ENCODE measurements around the gene CA5A.
A peak's percentile ranks its signal among the peaks of the same experiment; 100 is the strongest.
"Not testable (repeated sequence)": the region's sequence is repeated elsewhere in the genome, so short reads cannot be mapped to it uniquely, and the experiment has no call there.

Gene CA5A

GRCh38 chr16:87896924-87897520 lies 39.3 kb downstream of the CA5A start:
- not testable (repeated sequence) for DNase-seq (ENCODE audit: low read depth in 2 of 3, low spot score in 2 of 3)

- DNase-seq (ENCODE audit: low read depth in 2 of 3, low spot score in 2 of 3) = not testable (repeated sequence)
Observed at GRCh38 chr16:87896176-87896890, 40.0 kb downstream of the CA5A start.

- peak; percentile 40 to 73 (median 61) for DNase-seq (ENCODE audit: low read depth in 2 of 3, low spot score in 2 of 3)
Observed at GRCh38 chr16:87895641-87896141, 40.6 kb downstream of the CA5A start.

DNA sequence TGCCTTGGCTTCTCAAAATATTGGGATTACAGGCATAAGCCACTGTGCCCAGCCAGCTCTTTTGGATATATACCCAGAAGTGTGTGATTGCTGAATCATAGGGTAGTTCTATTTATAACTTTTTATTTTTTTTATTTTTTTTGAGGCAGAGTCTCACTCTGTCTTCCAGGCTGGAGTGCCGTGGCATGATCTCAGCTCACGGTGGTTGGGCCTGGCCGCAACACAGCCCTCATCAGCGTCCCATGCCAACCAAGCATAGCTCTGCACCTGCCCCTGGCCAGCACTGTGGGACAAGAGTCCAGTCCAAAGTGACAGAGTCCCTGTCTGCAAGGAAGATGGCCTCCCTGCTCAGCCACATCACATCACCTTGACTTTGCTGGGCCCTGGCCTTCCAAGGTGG lies 42.3 kb downstream of the CA5A start:
- DNase-seq (ENCODE audit: low read depth in 2 of 3, low spot score in 2 of 3) = not testable (repeated sequence)

DNA sequence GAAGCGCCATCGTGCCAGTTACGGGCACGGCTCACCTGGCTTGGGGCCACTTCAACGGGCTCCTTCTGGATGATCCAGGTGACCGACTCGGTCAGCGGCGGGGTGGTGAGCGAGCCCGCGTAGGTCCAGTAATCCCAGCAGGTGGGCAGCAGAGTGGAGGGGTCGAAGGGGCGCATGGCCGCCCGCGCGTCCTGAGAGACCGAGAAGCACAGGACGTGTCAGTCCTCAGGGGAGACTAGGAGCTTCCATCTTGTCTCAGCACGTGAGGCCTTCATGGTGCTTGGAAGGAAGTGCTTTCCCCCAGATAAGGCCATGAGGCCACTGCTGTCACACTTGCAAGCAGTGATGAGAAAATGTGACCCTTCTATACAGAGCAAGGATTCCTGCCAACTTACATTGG lies 44.6 kb downstream of the CA5A start:
- DNase-seq (ENCODE audit: low read depth in 2 of 3, low spot score in 2 of 3) = no peak

- not testable (repeated sequence) for DNase-seq (ENCODE audit: low read depth in 2 of 3, low spot score in 2 of 3)
Observed at GRCh38 chr16:87889762-87890161, 46.6 kb downstream of the CA5A start.

DNA sequence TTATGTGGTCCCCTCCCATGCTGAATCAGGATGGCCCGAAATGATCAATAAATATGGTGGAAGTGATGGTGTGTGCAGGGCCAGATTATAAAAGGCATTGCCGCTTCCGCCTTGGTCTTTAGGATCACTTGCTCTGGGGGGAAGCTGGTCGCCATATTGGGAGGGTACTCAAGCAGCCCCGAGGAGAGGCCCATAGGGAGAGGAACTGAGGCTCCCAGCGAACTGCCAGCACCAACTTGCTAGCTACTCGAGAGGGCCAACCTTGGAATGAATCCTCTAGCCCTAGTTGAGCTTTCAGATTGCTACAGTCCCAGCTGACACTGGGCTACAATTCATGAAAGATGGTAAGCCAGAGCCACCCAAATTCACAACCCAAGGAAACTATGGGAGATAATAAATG lies 48.0 kb downstream of the CA5A start:
- not testable (repeated sequence) for DNase-seq (ENCODE audit: low read depth in 2 of 3, low spot score in 2 of 3)

- not testable (repeated sequence) for DNase-seq (ENCODE audit: low read depth in 2 of 3, low spot score in 2 of 3)
Observed at GRCh38 chr16:87887931-87888330, 48.4 kb downstream of the CA5A start.

DNA sequence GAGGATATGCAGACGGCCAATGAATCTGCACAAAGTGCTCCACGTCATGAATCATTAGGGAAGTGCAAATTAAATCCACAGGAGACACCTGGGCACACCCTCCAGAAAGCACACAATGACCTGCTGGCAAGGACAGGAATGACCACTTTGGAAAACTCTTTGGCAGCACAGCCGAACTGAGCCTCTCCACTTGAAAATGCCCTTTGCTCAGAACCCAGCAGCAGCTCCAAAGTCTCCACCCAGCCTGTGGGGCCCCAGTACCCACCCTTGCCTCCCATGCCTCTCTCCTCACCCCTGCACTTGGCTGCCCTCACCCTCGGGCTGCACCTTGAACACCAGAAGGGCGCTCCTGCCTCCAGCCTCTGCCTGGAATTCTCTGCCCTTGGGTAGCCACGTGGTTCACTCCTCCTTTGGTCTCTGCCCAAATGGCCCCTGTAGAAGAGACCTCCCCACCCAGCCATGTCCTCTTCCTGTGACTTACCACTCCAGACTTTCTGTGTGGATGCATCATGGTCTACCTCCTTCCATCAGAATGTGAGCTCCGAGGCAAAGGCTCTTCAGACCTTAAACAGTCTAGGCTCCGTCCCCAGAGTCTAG lies 50.9 kb downstream of the CA5A start:
- DNase-seq (ENCODE audit: low read depth in 2 of 3, low spot score in 2 of 3) = not testable (repeated sequence)

DNA sequence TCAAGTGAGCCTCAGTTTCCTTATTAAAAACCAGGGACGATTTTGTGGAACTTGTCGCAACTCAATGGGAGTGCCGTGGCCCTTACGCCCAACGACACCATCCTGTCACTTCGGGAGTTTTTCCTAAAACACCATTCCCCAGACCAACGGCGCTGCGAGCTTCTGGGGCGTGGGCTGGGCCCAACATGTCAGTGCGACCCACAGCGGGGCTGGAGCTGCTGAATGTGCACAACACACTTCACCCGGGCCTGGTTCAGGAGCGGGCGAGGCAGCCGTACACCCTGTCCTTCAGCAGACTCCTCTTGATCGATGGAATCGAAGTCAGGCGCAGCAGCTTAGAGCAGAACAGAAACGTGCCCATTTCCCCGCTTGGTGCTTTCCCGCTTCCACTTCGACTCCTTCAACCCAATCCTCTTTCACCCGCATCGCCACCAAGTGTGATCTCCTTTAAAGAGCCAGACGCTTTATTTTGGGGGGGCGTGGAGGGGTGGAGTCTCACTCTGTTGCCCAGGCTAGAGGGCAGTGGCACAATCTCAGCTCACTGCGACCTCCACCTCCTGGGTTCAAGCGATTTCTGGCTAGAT lies 53.8 kb downstream of the CA5A start:
- no peak for DNase-seq (ENCODE audit: low read depth in 2 of 3, low spot score in 2 of 3)

DNA sequence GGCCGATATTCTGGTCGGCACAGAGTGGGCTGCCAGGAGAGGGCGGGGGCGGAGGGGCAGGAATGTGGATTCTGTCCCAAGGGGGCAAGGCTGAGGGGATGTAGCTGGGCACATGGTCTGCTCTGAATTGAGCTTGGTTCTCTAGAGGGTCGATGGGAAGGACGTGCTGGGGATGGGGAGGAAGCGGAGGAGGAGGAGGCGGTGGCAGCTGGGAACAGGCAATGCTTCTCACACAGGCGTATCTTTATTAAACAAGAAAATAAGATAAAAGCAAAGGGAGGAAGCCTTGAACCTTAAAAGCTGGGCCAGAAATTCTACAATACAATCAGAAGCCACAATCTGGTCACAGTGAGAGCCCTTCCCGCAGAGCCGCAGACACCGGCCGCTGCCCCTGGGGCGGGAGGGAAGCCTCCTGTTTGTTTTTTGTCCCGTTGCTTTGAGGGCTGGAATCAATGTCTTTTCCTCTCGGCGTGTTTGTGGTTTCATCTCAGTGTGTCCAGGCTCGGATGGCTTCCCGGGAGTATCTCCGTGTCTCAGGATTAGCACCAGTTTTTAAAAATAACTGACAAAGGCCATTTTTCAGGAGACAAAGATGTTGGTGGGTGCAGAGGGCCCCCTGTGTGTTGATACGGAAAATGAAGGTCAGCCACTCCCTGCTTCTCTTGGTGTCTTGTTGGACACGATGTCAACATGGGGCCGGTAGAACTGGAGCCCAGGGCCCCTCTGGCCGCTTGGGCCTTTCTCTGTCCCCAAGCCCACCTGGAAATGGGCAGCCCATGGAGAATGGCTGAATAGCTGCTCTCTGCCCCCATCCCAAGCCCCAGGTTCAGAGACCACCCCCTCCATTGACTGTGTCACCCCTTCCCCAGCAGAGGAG lies 54.8 kb downstream of the CA5A start:
- no peak for DNase-seq (ENCODE audit: low read depth in 2 of 3, low spot score in 2 of 3)

GRCh38 chr16:87880117-87880696 lies 56.1 kb downstream of the CA5A start:
- no peak for DNase-seq (ENCODE audit: low read depth in 2 of 3, low spot score in 2 of 3)

DNA sequence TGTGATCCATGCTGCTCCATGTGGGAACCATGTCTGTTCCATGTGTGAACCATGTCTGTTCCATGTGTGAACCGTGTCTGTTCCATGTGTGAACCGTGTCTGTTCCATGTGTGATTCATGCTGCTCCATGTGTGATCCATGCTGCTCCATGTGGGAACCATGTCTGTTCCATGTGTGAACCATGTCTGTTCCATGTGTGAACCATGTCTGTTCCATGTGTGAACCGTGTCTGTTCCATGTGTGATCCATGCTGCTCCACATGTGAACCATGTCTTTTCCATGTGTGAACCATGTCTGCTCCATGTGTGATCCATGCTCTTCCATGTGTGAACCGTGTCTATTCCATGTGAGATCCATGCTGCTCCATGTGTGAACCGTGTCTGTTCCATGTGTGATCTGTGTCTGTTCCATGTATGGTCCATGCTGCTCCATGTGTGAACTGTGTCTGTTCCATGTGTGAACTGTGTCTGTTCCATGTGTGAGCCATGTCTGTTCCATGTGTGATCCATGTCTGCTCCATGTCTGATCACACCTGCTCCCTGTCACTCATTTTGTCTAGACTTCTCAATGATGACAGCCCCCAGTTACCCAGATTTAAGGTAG lies 56.8 kb downstream of the CA5A start:
- not testable (repeated sequence) for DNase-seq (ENCODE audit: low read depth in 2 of 3, low spot score in 2 of 3)

DNA sequence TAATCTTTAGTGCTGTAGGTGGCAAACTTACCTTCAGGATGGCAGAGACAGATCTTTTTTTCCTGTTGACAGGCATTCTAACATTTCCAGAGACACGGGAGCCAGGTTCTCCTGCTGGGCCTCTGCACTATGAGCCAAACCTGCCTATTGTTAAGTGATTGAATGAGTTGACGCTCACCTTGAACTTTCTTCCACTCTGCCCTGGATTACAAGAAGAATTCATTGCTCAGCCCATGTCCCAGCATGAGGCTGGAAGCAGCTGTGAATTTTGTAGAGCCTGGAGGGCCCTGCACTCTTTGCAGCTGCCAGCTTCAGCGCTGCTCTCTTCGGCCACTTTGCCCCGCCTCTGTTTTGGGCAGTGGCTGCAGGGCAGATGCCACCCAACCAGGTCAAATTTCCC lies 57.6 kb downstream of the CA5A start:
- DNase-seq (ENCODE audit: low read depth in 2 of 3, low spot score in 2 of 3) = no peak

DNA sequence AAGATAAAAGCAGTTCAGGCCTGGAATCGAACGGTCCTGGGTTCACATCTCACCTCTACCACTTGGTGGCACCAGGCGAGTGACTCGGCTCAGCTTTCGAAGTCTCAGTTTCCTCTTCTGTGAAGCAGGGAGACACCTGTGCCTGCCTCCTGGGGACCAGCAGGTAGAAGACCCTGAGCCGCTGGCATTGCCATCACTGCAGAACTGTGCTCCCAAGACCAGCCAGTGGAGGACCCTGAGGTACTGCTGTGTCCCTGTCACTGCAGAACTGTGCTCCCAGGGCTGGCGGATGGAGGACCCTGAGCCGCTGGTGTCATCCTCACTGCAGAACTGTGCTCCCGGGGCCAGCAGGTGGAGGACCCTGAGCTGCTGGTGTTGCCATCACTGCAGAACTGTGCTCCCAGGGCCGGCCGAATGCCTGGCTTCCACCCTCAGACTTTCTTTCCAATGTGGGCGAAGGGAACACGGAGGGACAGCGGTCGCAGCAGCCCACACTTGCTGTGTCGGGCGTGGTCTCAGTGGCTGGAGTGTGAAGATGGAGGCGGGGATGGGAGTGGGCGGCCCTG lies 58.3 kb downstream of the CA5A start:
- DNase-seq (ENCODE audit: low read depth in 2 of 3, low spot score in 2 of 3) = no peak

DNA sequence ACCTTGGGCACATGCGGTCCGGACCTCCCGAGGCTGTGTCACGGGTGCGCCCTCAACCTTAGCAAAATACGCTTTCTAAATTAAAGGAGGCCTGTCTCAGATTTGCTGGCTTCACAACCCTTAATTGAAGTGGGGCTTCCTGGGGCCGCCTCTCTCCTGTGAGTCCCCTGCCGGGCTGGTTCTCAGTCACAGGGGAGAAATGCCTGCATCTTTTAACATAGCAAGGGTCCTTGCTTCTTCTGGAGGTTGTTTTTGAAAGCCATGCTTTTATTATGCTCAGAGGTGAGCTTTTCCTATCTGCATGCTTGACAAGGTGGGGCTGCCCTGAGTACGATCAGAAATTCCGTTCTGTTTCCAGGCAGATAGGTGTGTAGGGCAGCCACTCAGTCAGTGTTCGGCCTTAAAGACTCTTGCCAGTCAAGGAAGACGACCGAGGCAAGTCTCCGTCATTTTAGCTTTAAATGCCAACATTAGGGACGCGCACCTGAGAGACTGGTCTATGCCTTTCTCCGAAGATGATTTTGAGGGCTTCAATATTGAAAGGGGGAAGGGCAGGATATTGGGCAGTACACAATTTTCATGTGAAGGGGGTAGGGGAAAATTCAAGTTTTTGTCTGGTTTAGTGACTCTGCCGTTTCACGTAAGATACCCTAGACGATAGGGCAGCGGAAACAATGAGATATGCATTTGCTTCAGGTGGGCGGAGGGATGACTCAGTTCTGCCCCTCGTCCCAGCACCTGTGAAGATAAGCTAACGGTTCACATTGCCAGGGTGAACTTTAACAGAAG lies 61.5 kb downstream of the CA5A start:
- peak in 1 of 3 experiments; percentile 64 for DNase-seq (ENCODE audit: low read depth in 2 of 3, low spot score in 2 of 3)

DNA sequence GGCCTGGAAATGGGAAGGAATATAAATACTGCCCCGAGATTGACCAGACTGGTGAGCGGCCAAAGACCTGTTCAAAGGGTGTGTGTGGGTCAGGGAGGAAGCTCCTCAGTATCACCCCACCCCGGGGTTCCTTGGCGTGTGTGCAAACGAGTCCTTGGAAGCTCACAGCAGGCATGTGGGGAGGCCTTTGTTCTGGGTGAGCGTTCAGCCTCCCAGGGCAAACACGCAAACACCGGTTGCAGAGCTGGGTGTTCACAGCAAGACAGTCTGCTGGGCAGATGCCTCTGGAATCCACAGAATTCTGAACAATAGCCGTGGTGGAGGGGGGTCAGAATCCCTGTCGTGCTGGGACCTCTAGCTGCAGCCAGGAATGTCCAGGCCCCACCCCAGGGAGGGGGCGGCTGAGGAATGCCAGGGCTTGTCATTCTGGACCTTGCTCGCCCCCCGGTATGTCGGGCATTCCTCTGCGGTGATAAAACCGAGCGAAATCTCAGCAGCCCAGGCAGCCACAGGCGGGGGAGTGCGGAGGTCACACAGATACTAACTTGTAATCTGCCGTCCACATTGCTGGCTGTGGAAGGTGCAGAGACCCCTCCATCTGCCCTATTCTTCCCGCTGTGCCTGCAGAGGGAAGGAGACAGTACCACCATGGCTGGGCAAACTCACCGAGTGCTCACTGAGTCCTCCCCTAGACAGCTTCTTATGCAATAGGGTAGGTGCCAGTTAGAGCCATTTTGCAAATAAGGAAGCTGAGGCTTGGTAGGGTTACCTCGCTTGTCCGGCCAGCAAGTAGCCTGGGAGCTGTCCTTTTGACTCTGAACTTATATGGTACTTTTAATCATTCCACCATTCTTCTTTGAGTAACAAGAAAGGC lies 65.7 kb downstream of the CA5A start:
- not testable (repeated sequence) for DNase-seq (ENCODE audit: low read depth in 2 of 3, low spot score in 2 of 3)

DNA sequence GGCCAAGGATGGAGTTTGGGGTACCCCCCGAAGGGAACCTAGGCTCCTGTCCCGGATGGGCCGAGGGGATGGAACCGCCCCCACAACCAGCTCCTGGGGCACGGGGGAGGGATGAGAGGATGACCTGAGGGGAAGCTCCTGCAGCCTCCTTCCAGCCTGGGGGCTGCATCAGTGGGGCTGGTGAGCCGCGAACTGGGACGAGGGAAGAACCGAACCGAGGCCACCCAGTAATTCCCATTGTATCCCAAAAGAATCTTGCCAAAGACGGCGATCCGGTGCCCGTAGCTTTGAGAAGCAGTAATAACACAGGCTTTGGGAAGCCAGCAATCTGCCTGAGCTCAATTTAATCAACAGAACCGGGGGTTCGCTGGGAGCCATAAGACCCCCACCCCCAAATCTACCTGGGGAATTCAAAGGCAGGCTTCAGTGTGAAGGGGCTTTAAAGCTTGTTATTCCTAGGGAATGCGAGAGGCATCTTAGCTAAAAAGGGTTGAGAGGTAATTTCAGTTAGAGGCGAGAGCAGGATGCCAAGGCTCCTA lies 66.4 kb downstream of the CA5A start:
- DNase-seq (ENCODE audit: low read depth in 2 of 3, low spot score in 2 of 3) = not testable (repeated sequence)

Data from activated CD8-positive, alpha-beta memory T cell treated with anti-CD3 and anti-CD28 coated beads for 48 hours (primary cell).